Activated CD4-positive, alpha-beta T cell treated with anti-CD3 and anti-CD28 coated beads for 48 hours (primary cell): ENCODE measurements around the gene ANKFN1.

Source experiments
- DNase-seq: peaks from one replicate; pipeline ENCODE4 v3.0.0-alpha.2; 2020

ANKFN1 gene

GRCh38 chr17:56290101-56290801 is 137.0 kb downstream of the ANKFN1 start:
- no peak for DNase-seq

GRCh38 chr17:56290802-56291118 is 137.5 kb downstream of the ANKFN1 start:
- DNase-seq, result no peak

GRCh38 chr17:56291226-56291805 is 138.0 kb downstream of the ANKFN1 start:
- no peak for DNase-seq

- no peak for DNase-seq
Measured at GRCh38 chr17:56292010-56292409, 138.7 kb downstream of the ANKFN1 start.

GRCh38 chr17:56292578-56292977 is 139.3 kb downstream of the ANKFN1 start:
- DNase-seq, result peak; percentile 25

GRCh38 chr17:56297184-56297583 is 143.9 kb downstream of the ANKFN1 start:
- peak; percentile 41 for DNase-seq

GRCh38 chr17:56298846-56299245 is 145.6 kb downstream of the ANKFN1 start:
- DNase-seq, result no peak

- DNase-seq, result no peak
Measured at GRCh38 chr17:56300144-56300543, 146.9 kb downstream of the ANKFN1 start.

GRCh38 chr17:56305007-56305406 is 151.7 kb downstream of the ANKFN1 start:
- DNase-seq, result no peak

GRCh38 chr17:56309897-56310296 is 156.6 kb downstream of the ANKFN1 start:
- no peak for DNase-seq

GRCh38 chr17:56310782-56311181 is 157.5 kb downstream of the ANKFN1 start:
- DNase-seq, result no peak

GRCh38 chr17:56313201-56313600 is 159.9 kb downstream of the ANKFN1 start:
- DNase-seq, result no peak

GRCh38 chr17:56314026-56314425 is 160.8 kb downstream of the ANKFN1 start:
- DNase-seq, result no peak

GRCh38 chr17:56314984-56315602 is 161.8 kb downstream of the ANKFN1 start:
- DNase-seq, result no peak

GRCh38 chr17:56316604-56317003 is 163.3 kb downstream of the ANKFN1 start:
- no peak for DNase-seq

- DNase-seq, result no peak
Measured at GRCh38 chr17:56317351-56318208, 164.3 kb downstream of the ANKFN1 start.

GRCh38 chr17:56319531-56319930 is 166.3 kb downstream of the ANKFN1 start:
- no peak for DNase-seq

GRCh38 chr17:56320443-56320842 is 167.2 kb downstream of the ANKFN1 start:
- DNase-seq, result no peak

- DNase-seq, result no peak
Measured at GRCh38 chr17:56322991-56323390, 169.7 kb downstream of the ANKFN1 start.

GRCh38 chr17:56324676-56325075 is 171.4 kb downstream of the ANKFN1 start:
- DNase-seq, result no peak

GRCh38 chr17:56325313-56326000 is 172.2 kb downstream of the ANKFN1 start:
- DNase-seq, result no peak

GRCh38 chr17:56326001-56326359 is 172.7 kb downstream of the ANKFN1 start:
- no peak for DNase-seq

- no peak for DNase-seq
Measured at GRCh38 chr17:56347639-56348038, 194.4 kb downstream of the ANKFN1 start.
